Parathyroid adenoma (tissue), 2 donors: ENCODE measurements around the gene TGFBR3.

Source experiments
- H2AFZ ChIP-seq: fragments of 300-600 bp; sonication (generic); one replicate; pipeline ENCODE4 v1.7.0; 2017; ENCODE audit warnings: antibody characterized with exemption, mild to moderate bottlenecking
- H3K27ac ChIP-seq: fragments of 300-600 bp; sonication (generic); one replicate; pipeline ENCODE4 v1.7.0; 2017
- H3K27me3 ChIP-seq: fragments of 300-600 bp; sonication (generic); one replicate; pipeline ENCODE4 v1.7.0; 2017; ENCODE audit warnings: low read length; ENCODE audit not compliant: control insufficient read depth, insufficient read depth
- H3K36me3 ChIP-seq: fragments of 300-600 bp; sonication (generic); one replicate; pipeline ENCODE4 v1.7.0; 2017; ENCODE audit warnings: low read length; ENCODE audit not compliant: control insufficient read depth, insufficient read depth
- H3K4me1 ChIP-seq: fragments of 300-600 bp; sonication (generic); one replicate; pipeline ENCODE4 v1.7.0; 2017; ENCODE audit warnings: control low read depth
- H3K4me2 ChIP-seq: fragments of 300-600 bp; sonication (generic); one replicate; pipeline ENCODE4 v1.7.0; 2017; ENCODE audit warnings: low read length
- H3K4me3 ChIP-seq: fragments of 300-600 bp; sonication (generic); one replicate; pipeline ENCODE4 v1.7.0; 2017; ENCODE audit warnings: low read depth, low read length
- H3K79me2 ChIP-seq: fragments of 300-600 bp; sonication (generic); one replicate; pipeline ENCODE4 v1.7.0; 2017; ENCODE audit warnings: control low read depth
- H3K9ac ChIP-seq: fragments of 300-600 bp; sonication (generic); one replicate; pipeline ENCODE4 v1.7.0; 2017; ENCODE audit warnings: mild to moderate bottlenecking
- H3K9me3 ChIP-seq: fragments of 300-600 bp; sonication (generic); one replicate; pipeline ENCODE4 v1.7.0; 2017; ENCODE audit warnings: low read length; ENCODE audit not compliant: control insufficient read depth
- CTCF ChIP-seq: fragments of 300-600 bp; sonication (generic); IDR thresholded peaks from one replicate; pipeline ENCODE4 v1.7.0; 2017; ENCODE audit warnings: antibody characterized with exemption, mild to moderate bottlenecking
- donor health status: primary hyperparathyroidism.

TGFBR3 gene

GRCh38 chr1:91912266-91912665 is 26.3 kb upstream of the TGFBR3 start:
- H3K27ac ChIP-seq: no peak overlapping the region
- H3K4me1 ChIP-seq: no peaks in the 10 kb centered on the region
- no peak overlapping the region for H3K4me3 ChIP-seq
- no peaks in the 10 kb centered on the region for H3K9me3 ChIP-seq
- H3K79me2 ChIP-seq: no peaks in the 10 kb centered on the region
- H3K9ac ChIP-seq: no peak overlapping the region
- TF ChIP-seq CTCF: no peak
- H2AFZ ChIP-seq: no peak overlapping the region
- H3K4me2 ChIP-seq: no peak overlapping the region
- H3K27me3 ChIP-seq: no peaks in the 10 kb centered on the region
- H3K36me3 ChIP-seq: no peaks in the 10 kb centered on the region

DNA sequence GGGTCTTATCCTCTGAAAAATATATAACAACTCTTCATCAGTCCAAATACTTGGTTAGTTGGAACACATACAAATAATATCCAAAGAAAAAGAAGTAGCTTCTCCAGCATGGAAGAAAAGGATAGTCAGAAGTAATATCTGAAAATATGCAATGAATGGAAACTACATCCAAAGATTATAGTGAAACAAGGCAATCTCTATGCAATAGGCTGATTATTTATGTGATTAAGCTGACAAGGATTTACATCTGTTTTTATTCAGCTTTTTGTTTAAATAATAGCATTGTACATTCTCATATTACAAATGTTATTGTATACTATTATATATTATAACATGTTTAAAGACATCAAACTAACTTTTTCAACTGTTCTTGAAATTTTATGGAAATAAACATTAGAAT is 15.3 kb upstream of the TGFBR3 start:
- no peak overlapping the region for H3K27ac ChIP-seq
- no peaks in the 10 kb centered on the region for H3K79me2 ChIP-seq
- no peaks in the 10 kb centered on the region for H3K36me3 ChIP-seq
- H3K4me1 ChIP-seq: no peaks in the 10 kb centered on the region
- no peak overlapping the region for H3K9ac ChIP-seq
- no peaks in the 10 kb centered on the region for H3K27me3 ChIP-seq
- no peak for TF ChIP-seq CTCF
- no peaks in the 10 kb centered on the region for H3K9me3 ChIP-seq
- H3K4me3 ChIP-seq: no peak overlapping the region
- H2AFZ ChIP-seq: no peak overlapping the region
- no peak overlapping the region for H3K4me2 ChIP-seq

- Histone ChIP-seq H3K79me2 (no peaks in the 10 kb centered on the region), H3K9ac (no peak overlapping the region), H3K9me3 (no peaks in the 10 kb centered on the region), H3K27me3 (no peaks in the 10 kb centered on the region), H3K4me1 (no peaks in the 10 kb centered on the region), H3K27ac (no peak overlapping the region), H2AFZ (no peak overlapping the region), H3K4me3 (no peak overlapping the region), H3K4me2 (no peak overlapping the region), H3K36me3 (no peaks in the 10 kb centered on the region)
- no peak for TF ChIP-seq CTCF
Measured at GRCh38 chr1:91900562-91900961, 14.6 kb upstream of the TGFBR3 start.

DNA sequence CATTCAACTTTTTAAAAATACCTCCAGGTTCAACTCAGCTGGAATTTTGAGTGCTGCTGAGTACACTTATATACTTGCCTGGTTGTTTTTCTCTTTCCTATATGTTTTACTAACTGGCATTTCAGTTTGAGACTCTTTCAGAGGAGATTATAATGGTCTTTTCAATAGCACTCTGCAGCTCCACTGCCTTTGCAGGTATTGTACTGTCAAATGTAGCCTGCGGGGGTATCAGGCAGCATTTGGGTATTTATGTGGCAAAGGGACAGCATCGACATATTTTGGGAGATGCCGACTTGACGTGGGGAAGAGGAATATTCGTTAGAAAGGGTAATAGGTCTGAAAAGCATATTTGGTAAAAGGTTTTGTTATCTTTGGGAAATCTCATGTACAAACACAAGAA is 11.1 kb upstream of the TGFBR3 start:
- H3K27me3 ChIP-seq: no peaks in the 10 kb centered on the region
- H3K4me3 ChIP-seq: no peak overlapping the region
- H3K9ac ChIP-seq: no peak overlapping the region
- H3K79me2 ChIP-seq: no peaks in the 10 kb centered on the region
- H3K36me3 ChIP-seq: no peaks in the 10 kb centered on the region
- no peaks in the 10 kb centered on the region for H3K4me1 ChIP-seq
- TF ChIP-seq CTCF: no peak
- H3K27ac ChIP-seq: no peak overlapping the region
- no peaks in the 10 kb centered on the region for H3K9me3 ChIP-seq
- no peak overlapping the region for H2AFZ ChIP-seq
- no peak overlapping the region for H3K4me2 ChIP-seq

GRCh38 chr1:91895832-91896556 is 10.0 kb upstream of the TGFBR3 start:
- no peak overlapping the region for H3K4me2 ChIP-seq
- no peak for TF ChIP-seq CTCF
- no peaks in the 10 kb centered on the region for H3K27me3 ChIP-seq
- H3K9ac ChIP-seq: no peak overlapping the region
- H3K9me3 ChIP-seq: no peaks in the 10 kb centered on the region
- no peaks in the 10 kb centered on the region for H3K4me1 ChIP-seq
- H3K27ac ChIP-seq: no peak overlapping the region
- H3K79me2 ChIP-seq: no peaks in the 10 kb centered on the region
- H3K36me3 ChIP-seq: no peaks in the 10 kb centered on the region
- H3K4me3 ChIP-seq: no peak overlapping the region
- no peak overlapping the region for H2AFZ ChIP-seq
